ENCODE data around the gene NAXD.

NAXD gene

GRCh38 chr13:110572778-110573118 is 42.6 kb upstream of the NAXD start:
- no peaks in the 10 kb centered on the region for H3K9me3 ChIP-seq
- no peak overlapping the region for H3K4me3 ChIP-seq (ENCODE audit: low read depth, low read length)
- H3K36me3 ChIP-seq: no peaks in the 10 kb centered on the region
- no peaks in the 10 kb centered on the region for H3K4me1 ChIP-seq
- TF ChIP-seq CTCF (IDR thresholded peaks at IDR 0.05; ENCODE audit: low read depth, low read length): no peak
- DNase-seq: no peak
- H3K27me3 ChIP-seq: peaks cover 40% of the 10 kb centered on the region

DNA sequence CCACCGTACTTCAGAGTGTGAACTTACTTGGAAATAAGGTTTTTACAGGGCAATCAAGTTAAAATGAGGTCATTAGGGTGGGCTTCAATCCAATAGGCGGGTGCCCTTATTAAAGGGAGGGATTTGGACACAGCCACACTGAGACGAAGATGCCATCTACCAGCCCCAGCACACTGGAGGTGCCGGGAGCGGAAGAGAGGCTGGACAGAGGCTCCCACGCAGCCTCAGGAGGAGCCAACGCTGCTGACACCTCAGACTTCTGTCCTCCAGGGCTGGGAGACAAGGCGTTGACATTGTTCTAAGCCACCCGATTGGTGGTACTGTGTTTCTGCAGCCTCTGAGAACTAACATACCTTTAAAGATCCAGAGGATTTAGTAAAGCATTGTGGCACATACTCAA is 41.2 kb upstream of the NAXD start:
- Histone ChIP-seq H3K9me3 (no peaks in the 10 kb centered on the region), H3K36me3 (no peaks in the 10 kb centered on the region), H3K27me3 (peaks cover 40% of the 10 kb centered on the region), H3K4me3 (ENCODE audit: low read depth, low read length) (no peak overlapping the region), H3K4me1 (no peaks in the 10 kb centered on the region)
- no peak for TF ChIP-seq CTCF (IDR thresholded peaks at IDR 0.05; ENCODE audit: low read depth, low read length)
- no peak for DNase-seq

DNA sequence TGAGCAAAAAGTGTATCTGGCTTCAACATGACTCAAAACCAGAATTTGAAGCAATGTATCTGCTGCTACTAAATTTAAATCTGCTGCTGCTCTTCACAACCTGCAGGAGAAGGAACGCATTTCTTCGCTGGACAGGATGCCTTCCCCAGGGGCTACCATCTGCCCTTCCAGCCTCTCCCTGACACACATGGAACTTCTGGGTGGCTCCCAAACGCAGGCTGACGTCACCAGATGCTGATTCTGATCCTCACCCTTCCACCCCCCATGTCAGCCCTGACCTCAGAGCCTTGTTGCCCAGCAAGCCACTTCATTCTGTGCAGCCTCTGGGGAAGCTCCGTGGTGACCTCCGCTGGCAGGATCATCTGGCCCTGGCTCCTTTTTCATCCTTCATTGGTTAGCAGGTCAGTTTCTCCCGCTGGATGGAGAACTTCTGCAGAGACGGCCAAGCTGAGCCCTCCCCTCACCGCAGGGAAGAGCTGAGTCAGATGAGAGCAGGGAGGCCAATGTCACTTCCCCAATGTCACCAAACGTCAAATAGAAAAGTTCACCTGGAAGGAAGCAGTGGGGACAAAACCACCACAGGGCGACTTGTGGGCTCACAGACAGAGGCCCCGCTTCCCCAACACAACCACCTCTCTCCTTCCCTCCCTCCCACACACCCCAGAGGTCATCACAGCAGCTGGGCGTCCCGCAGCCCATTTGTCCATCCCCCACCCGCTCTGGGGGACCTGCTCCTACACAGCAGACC is 39.8 kb upstream of the NAXD start:
- Histone ChIP-seq H3K36me3 (no peaks in the 10 kb centered on the region), H3K4me1 (no peaks in the 10 kb centered on the region), H3K4me3 (ENCODE audit: low read depth, low read length) (no peak overlapping the region), H3K9me3 (no peaks in the 10 kb centered on the region), H3K27me3 (peaks cover 40% of the 10 kb centered on the region)
- TF ChIP-seq CTCF (IDR thresholded peaks at IDR 0.05; ENCODE audit: low read depth, low read length): no peak
- no peak for DNase-seq

DNA sequence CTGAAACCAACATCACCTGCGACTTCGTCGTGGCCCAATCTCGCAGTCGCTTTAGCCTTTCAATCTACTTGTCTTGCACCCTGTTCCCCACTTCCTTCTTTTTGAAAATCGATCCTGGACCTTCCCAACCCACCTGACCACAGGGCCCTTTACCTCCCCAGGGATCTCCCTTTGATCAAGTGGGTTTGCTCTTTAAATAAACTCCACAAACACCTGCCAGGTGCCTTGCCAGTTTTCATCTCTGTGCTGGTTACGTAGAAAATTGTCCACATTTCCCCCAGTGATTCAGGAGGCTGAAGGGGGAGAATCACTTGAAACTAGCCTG is 39.3 kb upstream of the NAXD start:
- Histone ChIP-seq H3K27me3 (peaks cover 35% of the 10 kb centered on the region), H3K4me1 (no peaks in the 10 kb centered on the region), H3K4me3 (ENCODE audit: low read depth, low read length) (no peak overlapping the region), H3K36me3 (no peaks in the 10 kb centered on the region), H3K9me3 (no peaks in the 10 kb centered on the region)
- DNase-seq: no peak
- TF ChIP-seq CTCF (IDR thresholded peaks at IDR 0.05; ENCODE audit: low read depth, low read length): no peak

GRCh38 chr13:110576736-110577476 is 38.4 kb upstream of the NAXD start:
- H3K27me3 ChIP-seq: peaks cover 32% of the 10 kb centered on the region
- TF ChIP-seq CTCF (IDR thresholded peaks at IDR 0.05; ENCODE audit: low read depth, low read length): no peak
- no peak for DNase-seq
- H3K4me1 ChIP-seq: no peaks in the 10 kb centered on the region
- no peak overlapping the region for H3K4me3 ChIP-seq (ENCODE audit: low read depth, low read length)
- no peaks in the 10 kb centered on the region for H3K9me3 ChIP-seq
- H3K36me3 ChIP-seq: no peaks in the 10 kb centered on the region

DNA sequence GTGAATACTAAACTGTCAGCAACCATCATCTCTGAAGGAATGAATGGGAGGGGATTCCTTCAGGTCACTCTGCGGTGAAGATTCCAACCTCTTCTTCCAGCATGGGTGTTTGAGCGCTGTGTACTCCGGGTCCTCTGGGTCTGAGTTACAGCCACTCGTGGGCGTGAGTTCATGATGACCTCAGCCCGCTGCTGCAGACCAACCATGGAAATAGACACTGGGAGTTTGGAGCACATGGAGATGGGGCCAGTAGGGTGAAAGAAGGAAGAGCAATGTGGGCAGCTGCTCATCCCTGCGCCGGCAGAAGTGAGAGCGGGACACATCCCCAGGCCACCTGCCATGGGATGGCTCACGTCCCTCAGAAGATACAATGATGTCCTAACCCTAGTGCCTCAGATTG is 37.0 kb upstream of the NAXD start:
- no peak for TF ChIP-seq CTCF (IDR thresholded peaks at IDR 0.05; ENCODE audit: low read depth, low read length)
- no peaks in the 10 kb centered on the region for H3K9me3 ChIP-seq
- DNase-seq: no peak
- H3K27me3 ChIP-seq: peaks cover 19% of the 10 kb centered on the region
- H3K4me1 ChIP-seq: no peaks in the 10 kb centered on the region
- H3K36me3 ChIP-seq: no peaks in the 10 kb centered on the region
- no peak overlapping the region for H3K4me3 ChIP-seq (ENCODE audit: low read depth, low read length)

Data from BE2C (cell line).